ENCODE measurements around the gene SORCS3. TPM values are rescaled to one million over a fixed set of nuclear protein-coding genes. Genes with fewer than 3 reads are reported as not detected.

The SORCS3 gene
- total RNA-seq, 1 experiment from 2014 or later = not detected

DNA sequence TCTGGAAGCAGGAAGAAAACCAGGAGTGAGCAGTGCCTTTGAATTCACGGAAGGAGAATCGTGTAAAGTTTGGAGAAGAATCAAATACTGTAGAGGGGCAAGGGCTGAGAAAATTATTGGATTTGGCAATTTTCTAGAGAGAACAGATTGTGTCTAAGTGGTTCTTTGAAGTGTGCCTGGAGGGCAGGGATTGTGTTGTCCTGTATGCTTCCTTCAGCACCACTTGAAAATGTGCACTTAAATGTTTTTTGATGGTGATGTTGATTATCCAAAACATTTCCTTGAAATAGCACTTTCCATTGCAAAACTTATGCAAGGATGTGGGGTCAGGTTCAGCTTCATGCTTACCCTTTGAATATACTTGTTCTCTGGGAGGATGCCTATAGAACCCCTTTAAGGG lies 360.2 kb downstream of the SORCS3 start:
- Histone ChIP-seq H3K4me1 (ENCODE audit: low read length) (no peaks in the 10 kb centered on the region), H3K27me3 (ENCODE audit: low read length) (no peaks in the 10 kb centered on the region), H3K27ac (ENCODE audit: low read length) (no peak overlapping the region), H4K20me1 (ENCODE audit: insufficient read depth, low read depth, low read length) (no peaks in the 10 kb centered on the region), H3K9me3 (ENCODE audit: low read length) (no peaks in the 10 kb centered on the region), H3K9me2 (replicated peaks; ENCODE audit: insufficient read depth, low read length) (no peaks in the 10 kb centered on the region), H2AFZ (ENCODE audit: low read length) (no peak overlapping the region), H3K4me2 (ENCODE audit: low read depth, low read length, poor library complexity, severe bottlenecking) (no peak overlapping the region), H3K79me2 (ENCODE audit: low read length) (no peaks in the 10 kb centered on the region), H3K36me3 (ENCODE audit: insufficient read depth, low read length) (no peaks in the 10 kb centered on the region), H3K4me3 (ENCODE audit: low read length) (no peak overlapping the region), H3K9ac (ENCODE audit: low read length) (no peak overlapping the region)
- DNase-seq = no peak

DNA sequence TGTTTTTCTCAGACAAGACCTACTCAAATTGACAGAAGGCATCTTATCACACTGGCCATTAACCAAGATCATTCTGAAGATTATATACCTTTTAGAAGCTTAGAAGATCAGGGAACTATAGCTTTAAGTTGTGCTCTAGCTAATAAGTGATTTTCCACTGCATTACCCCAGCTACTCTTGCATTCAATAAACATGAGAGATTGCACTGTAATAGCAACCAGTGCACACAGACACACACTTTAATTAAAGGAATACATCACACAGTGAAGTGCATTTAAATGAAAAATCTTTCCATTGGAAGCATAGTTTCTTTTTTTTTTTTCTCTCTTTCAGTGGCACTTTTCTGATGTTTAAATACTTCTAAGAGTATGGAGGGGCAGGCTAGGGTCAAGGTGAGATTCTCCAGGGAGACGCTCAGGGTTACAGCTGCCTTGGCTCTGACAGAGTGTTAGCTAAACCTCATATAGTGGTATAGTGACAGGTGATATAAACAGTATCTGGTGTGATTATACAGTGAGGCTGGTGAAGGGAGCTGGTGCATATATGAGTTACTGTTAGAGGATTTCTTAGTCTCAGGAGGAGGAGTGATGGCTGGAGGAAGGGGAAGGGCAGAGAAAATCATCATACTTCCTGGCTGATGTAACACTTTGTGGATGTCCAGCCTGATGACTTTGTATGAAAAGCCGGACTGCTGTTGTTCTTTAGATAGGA lies 369.5 kb downstream of the SORCS3 start:
- no peaks in the 10 kb centered on the region for H3K79me2 ChIP-seq (ENCODE audit: low read length)
- no peaks in the 10 kb centered on the region for H3K27me3 ChIP-seq (ENCODE audit: low read length)
- H3K9me3 ChIP-seq (ENCODE audit: low read length) = peaks cover 10% of the 10 kb centered on the region
- no peaks in the 10 kb centered on the region for H3K4me1 ChIP-seq (ENCODE audit: low read length)
- no peak overlapping the region for H3K9ac ChIP-seq (ENCODE audit: low read length)
- no peak for DNase-seq
- H3K4me2 ChIP-seq (ENCODE audit: low read depth, low read length, poor library complexity, severe bottlenecking) = no peak overlapping the region
- no peak overlapping the region for H2AFZ ChIP-seq (ENCODE audit: low read length)
- H3K4me3 ChIP-seq (ENCODE audit: low read length) = no peak overlapping the region
- no peak overlapping the region for H3K27ac ChIP-seq (ENCODE audit: low read length)
- no peaks in the 10 kb centered on the region for H3K36me3 ChIP-seq (ENCODE audit: insufficient read depth, low read length)
- no peaks in the 10 kb centered on the region for H4K20me1 ChIP-seq (ENCODE audit: insufficient read depth, low read depth, low read length)
- no peaks in the 10 kb centered on the region for H3K9me2 ChIP-seq (replicated peaks; ENCODE audit: insufficient read depth, low read length)

DNA sequence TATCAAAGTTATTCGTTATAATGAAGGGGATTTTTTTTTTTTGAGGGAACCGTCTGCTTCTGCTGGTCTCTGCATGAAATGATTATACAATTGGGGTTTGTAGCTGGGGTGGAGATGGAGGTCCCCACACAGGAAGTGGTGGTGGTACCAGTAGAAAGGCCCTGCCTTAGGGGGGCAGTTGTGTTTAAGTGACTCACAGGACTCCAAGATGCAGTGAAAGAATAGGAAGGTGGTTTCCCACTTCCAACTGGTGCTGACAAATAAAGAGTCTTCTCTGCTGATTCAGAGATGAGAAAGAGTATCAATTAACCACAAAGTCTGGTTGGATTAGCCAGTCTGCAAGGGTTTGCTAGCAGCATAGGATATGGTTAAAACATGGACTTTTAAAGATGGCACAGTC lies 376.0 kb downstream of the SORCS3 start:
- H2AFZ ChIP-seq (ENCODE audit: low read length) = no peak overlapping the region

GRCh38 chr10:105017691-105018090 lies 376.6 kb downstream of the SORCS3 start:
- no peak overlapping the region for H3K9ac ChIP-seq (ENCODE audit: low read length)
- H3K9me2 ChIP-seq (replicated peaks; ENCODE audit: insufficient read depth, low read length) = no peaks in the 10 kb centered on the region
- H3K27ac ChIP-seq (ENCODE audit: low read length) = no peak overlapping the region
- H3K27me3 ChIP-seq (ENCODE audit: low read length) = no peaks in the 10 kb centered on the region
- H3K9me3 ChIP-seq (ENCODE audit: low read length) = peaks cover 8% of the 10 kb centered on the region
- no peak overlapping the region for H3K4me3 ChIP-seq (ENCODE audit: low read length)
- no peaks in the 10 kb centered on the region for H3K79me2 ChIP-seq (ENCODE audit: low read length)
- DNase-seq = no peak
- no peaks in the 10 kb centered on the region for H4K20me1 ChIP-seq (ENCODE audit: insufficient read depth, low read depth, low read length)
- no peak overlapping the region for H3K4me2 ChIP-seq (ENCODE audit: low read depth, low read length, poor library complexity, severe bottlenecking)
- H3K4me1 ChIP-seq (ENCODE audit: low read length) = no peaks in the 10 kb centered on the region
- H2AFZ ChIP-seq (ENCODE audit: low read length) = no peak overlapping the region
- no peaks in the 10 kb centered on the region for H3K36me3 ChIP-seq (ENCODE audit: insufficient read depth, low read length)

More for the DNA sequence above, 376.0 kb downstream of the SORCS3 start:
- H3K27ac ChIP-seq (ENCODE audit: low read length) = no peak overlapping the region
- no peaks in the 10 kb centered on the region for H4K20me1 ChIP-seq (ENCODE audit: insufficient read depth, low read depth, low read length)
- no peak overlapping the region for H3K4me2 ChIP-seq (ENCODE audit: low read depth, low read length, poor library complexity, severe bottlenecking)
- no peak overlapping the region for H3K4me3 ChIP-seq (ENCODE audit: low read length)
- no peak overlapping the region for H3K9ac ChIP-seq (ENCODE audit: low read length)
- H3K4me1 ChIP-seq (ENCODE audit: low read length) = no peaks in the 10 kb centered on the region
- no peaks in the 10 kb centered on the region for H3K79me2 ChIP-seq (ENCODE audit: low read length)
- H3K27me3 ChIP-seq (ENCODE audit: low read length) = no peaks in the 10 kb centered on the region
- no peaks in the 10 kb centered on the region for H3K9me2 ChIP-seq (replicated peaks; ENCODE audit: insufficient read depth, low read length)
- H3K9me3 ChIP-seq (ENCODE audit: low read length) = peaks cover 10% of the 10 kb centered on the region
- no peaks in the 10 kb centered on the region for H3K36me3 ChIP-seq (ENCODE audit: insufficient read depth, low read length)
- DNase-seq = no peak

GRCh38 chr10:105023211-105024111 lies 382.4 kb downstream of the SORCS3 start:
- no peak overlapping the region for H3K27ac ChIP-seq (ENCODE audit: low read length)
- no peaks in the 10 kb centered on the region for H3K9me3 ChIP-seq (ENCODE audit: low read length)
- H3K9me2 ChIP-seq (replicated peaks; ENCODE audit: insufficient read depth, low read length) = no peaks in the 10 kb centered on the region
- no peak overlapping the region for H2AFZ ChIP-seq (ENCODE audit: low read length)
- no peaks in the 10 kb centered on the region for H3K79me2 ChIP-seq (ENCODE audit: low read length)
- H3K27me3 ChIP-seq (ENCODE audit: low read length) = 0 out of 2 replicates have a peak, but pooled peaks cover 4% of the 10 kb centered on the region
- no peak overlapping the region for H3K9ac ChIP-seq (ENCODE audit: low read length)
- DNase-seq = no peak
- H3K4me1 ChIP-seq (ENCODE audit: low read length) = no peaks in the 10 kb centered on the region
- H4K20me1 ChIP-seq (ENCODE audit: insufficient read depth, low read depth, low read length) = no peaks in the 10 kb centered on the region
- H3K4me2 ChIP-seq (ENCODE audit: low read depth, low read length, poor library complexity, severe bottlenecking) = no peak overlapping the region
- no peak overlapping the region for H3K4me3 ChIP-seq (ENCODE audit: low read length)
- H3K36me3 ChIP-seq (ENCODE audit: insufficient read depth, low read length) = no peaks in the 10 kb centered on the region

DNA sequence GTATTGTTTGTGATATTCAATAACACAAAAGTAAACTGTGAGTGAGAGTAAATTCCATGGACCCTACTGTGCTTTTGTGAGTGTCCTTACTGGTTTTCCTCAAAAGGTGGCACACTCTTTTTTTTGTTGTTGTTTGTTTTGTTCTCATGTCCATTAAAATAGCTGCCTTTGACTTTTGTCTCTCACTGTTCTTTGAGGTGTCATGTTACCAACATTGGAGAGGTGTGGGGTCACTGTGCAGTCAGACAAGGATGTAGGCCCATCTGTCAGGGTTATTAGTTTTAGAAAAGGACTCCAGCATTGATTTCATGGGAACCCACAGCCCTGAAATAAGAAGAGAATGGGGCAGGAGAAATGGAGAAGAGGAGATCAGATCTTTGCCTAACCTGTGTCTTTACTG lies 383.1 kb downstream of the SORCS3 start:
- H3K27me3 ChIP-seq (ENCODE audit: low read length) = 0 out of 2 replicates have a peak, but pooled peaks cover 4% of the 10 kb centered on the region
- H3K4me1 ChIP-seq (ENCODE audit: low read length) = no peaks in the 10 kb centered on the region
- no peaks in the 10 kb centered on the region for H4K20me1 ChIP-seq (ENCODE audit: insufficient read depth, low read depth, low read length)
- no peaks in the 10 kb centered on the region for H3K79me2 ChIP-seq (ENCODE audit: low read length)
- H3K9me3 ChIP-seq (ENCODE audit: low read length) = no peaks in the 10 kb centered on the region
- DNase-seq = no peak
- H2AFZ ChIP-seq (ENCODE audit: low read length) = no peak overlapping the region
- no peak overlapping the region for H3K4me2 ChIP-seq (ENCODE audit: low read depth, low read length, poor library complexity, severe bottlenecking)
- no peaks in the 10 kb centered on the region for H3K36me3 ChIP-seq (ENCODE audit: insufficient read depth, low read length)
- H3K9me2 ChIP-seq (replicated peaks; ENCODE audit: insufficient read depth, low read length) = no peaks in the 10 kb centered on the region
- no peak overlapping the region for H3K4me3 ChIP-seq (ENCODE audit: low read length)
- H3K27ac ChIP-seq (ENCODE audit: low read length) = no peak overlapping the region
- no peak overlapping the region for H3K9ac ChIP-seq (ENCODE audit: low read length)

- no peaks in the 10 kb centered on the region for H4K20me1 ChIP-seq (ENCODE audit: insufficient read depth, low read depth, low read length)
- H3K9me3 ChIP-seq (ENCODE audit: low read length) = no peaks in the 10 kb centered on the region
- H3K4me2 ChIP-seq (ENCODE audit: low read depth, low read length, poor library complexity, severe bottlenecking) = no peak overlapping the region
- H3K36me3 ChIP-seq (ENCODE audit: insufficient read depth, low read length) = no peaks in the 10 kb centered on the region
- H3K79me2 ChIP-seq (ENCODE audit: low read length) = no peaks in the 10 kb centered on the region
- H3K9me2 ChIP-seq (replicated peaks; ENCODE audit: insufficient read depth, low read length) = no peaks in the 10 kb centered on the region
- no peak for DNase-seq
- no peak overlapping the region for H3K4me3 ChIP-seq (ENCODE audit: low read length)
- no peaks in the 10 kb centered on the region for H3K4me1 ChIP-seq (ENCODE audit: low read length)
- H3K9ac ChIP-seq (ENCODE audit: low read length) = no peak overlapping the region
- H3K27me3 ChIP-seq (ENCODE audit: low read length) = 0 out of 2 replicates have a peak, but pooled peaks cover 4% of the 10 kb centered on the region
- no peak overlapping the region for H2AFZ ChIP-seq (ENCODE audit: low read length)
- H3K27ac ChIP-seq (ENCODE audit: low read length) = no peak overlapping the region
Observed at GRCh38 chr10:105025092-105025491, 384.0 kb downstream of the SORCS3 start.

GRCh38 chr10:105026566-105026965 lies 385.5 kb downstream of the SORCS3 start:
- Histone ChIP-seq H3K9me3 (ENCODE audit: low read length) (no peaks in the 10 kb centered on the region), H3K27ac (ENCODE audit: low read length) (no peak overlapping the region), H3K4me3 (ENCODE audit: low read length) (no peak overlapping the region), H2AFZ (ENCODE audit: low read length) (no peak overlapping the region), H3K36me3 (ENCODE audit: insufficient read depth, low read length) (no peaks in the 10 kb centered on the region), H4K20me1 (ENCODE audit: insufficient read depth, low read depth, low read length) (no peaks in the 10 kb centered on the region), H3K4me2 (ENCODE audit: low read depth, low read length, poor library complexity, severe bottlenecking) (no peak overlapping the region), H3K79me2 (ENCODE audit: low read length) (no peaks in the 10 kb centered on the region), H3K27me3 (ENCODE audit: low read length) (0 out of 2 replicates have a peak, but pooled peaks cover 4% of the 10 kb centered on the region), H3K9ac (ENCODE audit: low read length) (no peak overlapping the region), H3K9me2 (replicated peaks; ENCODE audit: insufficient read depth, low read length) (no peaks in the 10 kb centered on the region), H3K4me1 (ENCODE audit: low read length) (no peaks in the 10 kb centered on the region)
- DNase-seq = no peak
